Coronary artery (tissue), 2 donors: ENCODE data around the gene NUF2.

ENCODE experiments used
- DNase-seq: peaks from one replicate; pipeline ENCODE4 v3.0.0-alpha.2; 2017; ENCODE audit warnings: low spot score
- H3K27ac ChIP-seq, 2 donors: fragments of 200-600 bp; sonication (generic); one replicate each; pipeline ENCODE4 v1.5.1; 2016 to 2019
- H3K4me3 ChIP-seq: fragments of 200-600 bp; sonication (generic); 2 replicates; pipeline ENCODE4 v1.5.1; 2016; ENCODE audit warnings: mild to moderate bottlenecking, moderate library complexity
- TF ChIP-seq, protein P1 (sequence below): fragments of 200-600 bp; sonication (generic); IDR thresholded peaks from one replicate; pipeline ENCODE4 v1.5.1; 2019; ENCODE audit warnings: antibody characterized with exemption

Gene NUF2

DNA sequence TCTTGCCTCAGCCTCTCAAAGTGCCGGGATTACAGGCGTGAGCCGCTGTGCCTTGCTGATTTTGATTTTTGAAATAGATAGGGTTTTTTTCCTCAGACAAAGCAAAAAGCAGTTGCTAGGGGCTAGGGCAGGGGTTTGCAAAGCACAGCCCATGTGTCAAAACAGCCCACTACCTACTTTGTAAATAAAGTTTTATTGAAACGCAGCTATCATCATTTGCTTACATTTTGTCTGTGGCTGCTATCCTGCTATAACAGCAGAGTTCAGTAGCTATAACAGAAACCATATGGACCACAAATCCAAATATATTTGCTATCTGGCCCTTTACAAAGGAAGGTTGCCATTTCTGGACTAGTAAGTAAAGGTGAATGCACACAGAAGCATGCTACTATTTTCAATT is 44.8 kb downstream of the NUF2 start:
- Histone ChIP-seq H3K27ac (no peak overlapping the region), H3K4me3 (no peak overlapping the region)
- TF ChIP-seq, protein P1, sequence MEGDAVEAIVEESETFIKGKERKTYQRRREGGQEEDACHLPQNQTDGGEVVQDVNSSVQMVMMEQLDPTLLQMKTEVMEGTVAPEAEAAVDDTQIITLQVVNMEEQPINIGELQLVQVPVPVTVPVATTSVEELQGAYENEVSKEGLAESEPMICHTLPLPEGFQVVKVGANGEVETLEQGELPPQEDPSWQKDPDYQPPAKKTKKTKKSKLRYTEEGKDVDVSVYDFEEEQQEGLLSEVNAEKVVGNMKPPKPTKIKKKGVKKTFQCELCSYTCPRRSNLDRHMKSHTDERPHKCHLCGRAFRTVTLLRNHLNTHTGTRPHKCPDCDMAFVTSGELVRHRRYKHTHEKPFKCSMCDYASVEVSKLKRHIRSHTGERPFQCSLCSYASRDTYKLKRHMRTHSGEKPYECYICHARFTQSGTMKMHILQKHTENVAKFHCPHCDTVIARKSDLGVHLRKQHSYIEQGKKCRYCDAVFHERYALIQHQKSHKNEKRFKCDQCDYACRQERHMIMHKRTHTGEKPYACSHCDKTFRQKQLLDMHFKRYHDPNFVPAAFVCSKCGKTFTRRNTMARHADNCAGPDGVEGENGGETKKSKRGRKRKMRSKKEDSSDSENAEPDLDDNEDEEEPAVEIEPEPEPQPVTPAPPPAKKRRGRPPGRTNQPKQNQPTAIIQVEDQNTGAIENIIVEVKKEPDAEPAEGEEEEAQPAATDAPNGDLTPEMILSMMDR: no peak
- DNase-seq: no peak

DNA sequence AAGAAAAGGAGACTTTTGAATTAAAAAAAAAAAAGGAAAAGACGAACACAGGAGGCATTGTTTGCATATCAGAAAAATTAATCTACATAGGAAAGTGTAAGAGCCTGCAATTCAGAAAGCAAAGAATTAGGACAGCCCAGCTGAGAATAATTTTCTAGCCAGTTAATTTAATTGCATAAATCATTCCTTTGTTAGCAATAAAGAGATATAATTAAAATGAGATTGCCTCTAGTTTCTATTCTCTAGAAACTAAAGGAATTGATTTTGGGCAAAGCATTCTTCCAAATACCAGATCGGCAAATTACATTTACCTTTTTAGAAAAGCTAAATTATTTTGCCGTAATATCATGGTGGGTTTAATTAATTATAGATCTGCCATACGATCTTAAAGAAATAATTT is 46.0 kb downstream of the NUF2 start:
- no peak for DNase-seq
- Histone ChIP-seq H3K27ac (no peak overlapping the region), H3K4me3 (no peak overlapping the region)
- TF ChIP-seq, protein P1: no peak

DNA sequence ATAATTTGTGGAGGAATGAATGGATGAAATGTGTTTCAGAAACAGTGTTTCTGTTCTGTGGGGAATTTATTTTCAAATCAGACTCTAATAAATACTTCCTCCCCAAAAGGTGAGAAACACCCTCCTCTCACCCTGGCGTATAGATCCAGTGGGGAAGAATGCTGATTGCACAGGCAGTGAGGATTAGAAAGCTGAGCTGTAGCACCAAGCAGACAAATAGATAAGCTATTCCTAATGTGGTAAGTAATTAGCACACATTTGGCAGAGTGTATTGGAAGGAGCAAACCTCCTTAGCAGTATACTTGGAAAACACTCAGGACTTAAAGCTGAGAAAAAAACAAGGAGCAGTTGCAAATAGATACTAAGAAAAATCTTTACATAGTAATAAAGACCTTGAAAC is 50.8 kb downstream of the NUF2 start:
- TF ChIP-seq, protein P1: no peak
- H3K27ac ChIP-seq: no peak overlapping the region
- H3K4me3 ChIP-seq: no peak overlapping the region
- no peak for DNase-seq

DNA sequence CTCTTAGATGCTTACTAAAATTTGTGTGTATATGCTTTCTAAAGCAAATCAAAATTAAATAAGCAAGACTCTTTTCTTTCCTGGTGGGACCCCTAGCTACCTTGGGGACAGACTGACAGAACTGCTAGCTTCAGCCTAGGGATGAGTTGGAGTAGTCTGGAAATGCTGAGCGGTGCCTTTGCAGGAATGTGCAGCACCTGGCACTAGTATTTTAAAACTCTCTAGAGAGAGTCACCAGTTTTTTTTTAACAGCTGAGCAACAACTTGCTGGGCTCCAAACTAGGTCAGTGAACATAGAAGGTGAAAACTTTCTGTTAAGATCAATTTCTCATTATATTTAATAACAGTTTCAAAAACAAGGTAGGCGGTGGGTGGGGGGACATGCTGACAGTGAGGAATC is 56.8 kb downstream of the NUF2 start:
- TF ChIP-seq, protein P1: no peak
- DNase-seq: no peak
- H3K4me3 ChIP-seq: no peak overlapping the region
- no peak overlapping the region for H3K27ac ChIP-seq

DNA sequence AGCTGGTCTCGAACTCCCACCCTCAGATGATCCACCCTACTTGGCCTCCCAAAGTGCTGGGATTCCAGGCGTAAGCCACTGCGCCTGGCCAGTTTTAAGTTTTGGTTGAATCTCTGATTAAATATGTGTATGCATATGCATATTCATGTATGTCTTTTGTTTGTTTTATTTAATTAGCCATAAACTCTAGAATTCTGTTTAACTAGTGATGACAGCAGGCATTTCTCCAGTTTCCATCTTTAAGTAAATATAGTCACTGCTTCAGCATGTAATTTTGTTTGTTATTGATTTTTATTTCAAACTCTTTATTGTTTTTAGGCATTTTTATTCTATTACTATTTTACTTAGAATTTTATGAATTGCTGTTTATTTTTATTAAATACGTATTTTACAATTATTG is 58.0 kb downstream of the NUF2 start:
- H3K4me3 ChIP-seq: no peak overlapping the region
- no peak overlapping the region for H3K27ac ChIP-seq

DNA sequence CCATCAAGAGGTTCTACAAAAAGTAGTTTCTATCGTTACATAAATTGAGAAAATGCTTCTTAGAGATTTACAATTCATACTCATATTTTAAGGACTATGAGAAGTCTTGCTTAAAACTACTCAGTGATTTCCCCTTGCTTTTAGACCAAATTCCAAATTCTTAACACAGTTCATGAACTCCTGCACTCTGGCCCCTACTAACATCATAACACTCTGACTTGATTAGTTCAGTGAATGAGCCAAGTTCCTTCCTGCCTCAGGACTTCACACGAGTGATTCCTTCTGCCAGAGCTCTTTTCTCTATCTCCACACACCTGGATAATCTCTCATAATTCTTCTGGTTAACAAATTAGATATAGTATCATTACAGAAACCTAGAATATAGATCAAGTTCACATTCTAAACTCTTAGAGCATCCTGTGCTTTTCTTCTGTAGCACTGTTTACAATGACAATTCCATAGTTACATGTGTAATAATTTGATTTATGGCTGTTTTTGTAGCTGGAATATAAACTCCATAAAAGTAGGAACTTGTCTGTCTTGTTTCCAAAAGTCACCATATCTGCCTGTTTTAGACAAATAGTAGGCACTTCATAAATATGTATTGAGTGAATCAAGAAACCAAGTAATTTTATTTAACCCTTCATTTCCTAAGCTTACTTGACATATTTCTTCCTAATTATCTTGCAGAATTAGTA is 59.9 kb downstream of the NUF2 start:
- TF ChIP-seq, protein P1: no peak
- DNase-seq: no peak
- Histone ChIP-seq H3K27ac (no peak overlapping the region), H3K4me3 (no peak overlapping the region)

More for the DNA sequence above, 58.0 kb downstream of the NUF2 start:
- TF ChIP-seq, protein P1: no peak
- no peak for DNase-seq

DNA sequence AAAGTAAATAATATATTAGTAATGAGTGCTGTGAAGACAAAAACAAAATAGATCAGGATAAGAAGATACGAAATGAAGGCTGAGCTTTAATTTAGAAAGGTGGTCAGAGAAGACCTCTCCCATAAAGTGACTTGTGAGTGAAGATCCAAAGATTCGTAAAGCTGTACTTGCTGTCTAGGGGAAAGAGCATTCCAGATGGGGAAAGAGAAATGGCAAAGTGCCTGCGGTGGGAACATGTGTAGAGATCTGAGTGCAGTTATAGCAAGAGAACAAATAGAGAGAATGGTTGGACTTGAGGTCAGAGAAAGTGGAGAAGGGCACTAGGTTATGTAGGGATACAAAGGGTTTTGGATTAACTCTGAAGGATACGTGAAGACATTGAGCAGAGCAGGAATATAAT is 60.6 kb downstream of the NUF2 start:
- TF ChIP-seq, protein P1: no peak
- DNase-seq: no peak
- H3K4me3 ChIP-seq: no peak overlapping the region
- H3K27ac ChIP-seq: no peak overlapping the region
